ES-I3 (cell line): Measurements from ENCODE around the gene PCNT.
"Not testable (repeated sequence)": the region's sequence is repeated elsewhere in the genome, so short reads cannot be mapped to it uniquely, and the experiment has no call there.

Source experiments
- H3K36me3 ChIP-seq: 2 replicates; pipeline ENCODE4 v1.6.1; 2013; ENCODE audit warnings: mild to moderate bottlenecking, low read length, control low read depth, moderate library complexity; ENCODE audit not compliant: insufficient read depth
- H3K4me1 ChIP-seq: 2 replicates; pipeline ENCODE4 v1.6.1; 2013; ENCODE audit warnings: mild to moderate bottlenecking, control low read depth, low read length; ENCODE audit not compliant: insufficient read depth
- H3K9ac ChIP-seq: 2 replicates; pipeline ENCODE4 v1.6.1; 2013; ENCODE audit warnings: low read depth, mild to moderate bottlenecking, low read length, moderate library complexity
- H3K9me3 ChIP-seq: 2 replicates; pipeline ENCODE4 v1.6.1; 2013; ENCODE audit warnings: mild to moderate bottlenecking, low read length, moderate library complexity; ENCODE audit not compliant: control insufficient read depth, insufficient read depth

PCNT gene

GRCh38 chr21:46425041-46425440, 101.1 kb downstream of the PCNT start:
- Histone ChIP-seq H3K4me1 (peaks cover 4% of the 10 kb centered on the region; the same call in 1 of the 2 replicates), H3K9ac (no peak overlapping the region), H3K36me3 (no peaks in the 10 kb centered on the region), H3K9me3 (no peaks in the 10 kb centered on the region)

DNA sequence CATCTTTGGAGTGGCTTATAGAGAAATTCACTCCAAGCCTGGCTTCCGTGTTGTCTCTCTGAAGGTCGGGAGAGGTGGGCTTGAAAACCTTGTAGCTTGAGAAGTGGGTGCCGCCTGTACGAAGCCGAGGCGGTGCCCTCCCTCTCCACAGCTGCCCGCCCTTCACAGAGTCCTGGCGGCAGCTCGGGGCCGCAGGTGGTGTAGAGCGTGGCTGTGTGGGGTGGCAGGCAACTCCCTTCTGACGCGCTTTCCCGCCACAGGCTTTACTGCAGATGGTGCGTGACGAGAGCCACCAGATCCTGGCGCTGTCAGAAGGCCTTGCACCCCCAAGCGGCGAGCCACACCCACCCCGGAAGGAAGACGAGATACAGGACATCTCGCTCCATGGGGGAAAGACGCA, 101.6 kb downstream of the PCNT start:
- H3K36me3 ChIP-seq: no peaks in the 10 kb centered on the region

GRCh38 chr21:46426313-46427046, 102.5 kb downstream of the PCNT start:
- Histone ChIP-seq H3K9me3 (no peaks in the 10 kb centered on the region), H3K4me1 (peaks cover 4% of the 10 kb centered on the region; the same call in 1 of the 2 replicates), H3K9ac (no peak overlapping the region), H3K36me3 (no peaks in the 10 kb centered on the region)

More for the DNA sequence above, 101.6 kb downstream of the PCNT start:
- Histone ChIP-seq H3K4me1 (peaks cover 4% of the 10 kb centered on the region; the same call in 1 of the 2 replicates), H3K9ac (no peak overlapping the region), H3K9me3 (no peaks in the 10 kb centered on the region)

- Histone ChIP-seq H3K9me3 (no peaks in the 10 kb centered on the region), H3K4me1 (peaks cover 4% of the 10 kb centered on the region; the same call in 1 of the 2 replicates), H3K9ac (no peak overlapping the region), H3K36me3 (no peaks in the 10 kb centered on the region)
Measured at GRCh38 chr21:46427516-46427915, 103.6 kb downstream of the PCNT start.

- Histone ChIP-seq H3K9me3 (no peaks in the 10 kb centered on the region), H3K36me3 (no peaks in the 10 kb centered on the region), H3K9ac (no peak overlapping the region), H3K4me1 (peaks cover 2% of the 10 kb centered on the region; the same call in 1 of the 2 replicates)
Measured at GRCh38 chr21:46428286-46428685, 104.3 kb downstream of the PCNT start.

DNA sequence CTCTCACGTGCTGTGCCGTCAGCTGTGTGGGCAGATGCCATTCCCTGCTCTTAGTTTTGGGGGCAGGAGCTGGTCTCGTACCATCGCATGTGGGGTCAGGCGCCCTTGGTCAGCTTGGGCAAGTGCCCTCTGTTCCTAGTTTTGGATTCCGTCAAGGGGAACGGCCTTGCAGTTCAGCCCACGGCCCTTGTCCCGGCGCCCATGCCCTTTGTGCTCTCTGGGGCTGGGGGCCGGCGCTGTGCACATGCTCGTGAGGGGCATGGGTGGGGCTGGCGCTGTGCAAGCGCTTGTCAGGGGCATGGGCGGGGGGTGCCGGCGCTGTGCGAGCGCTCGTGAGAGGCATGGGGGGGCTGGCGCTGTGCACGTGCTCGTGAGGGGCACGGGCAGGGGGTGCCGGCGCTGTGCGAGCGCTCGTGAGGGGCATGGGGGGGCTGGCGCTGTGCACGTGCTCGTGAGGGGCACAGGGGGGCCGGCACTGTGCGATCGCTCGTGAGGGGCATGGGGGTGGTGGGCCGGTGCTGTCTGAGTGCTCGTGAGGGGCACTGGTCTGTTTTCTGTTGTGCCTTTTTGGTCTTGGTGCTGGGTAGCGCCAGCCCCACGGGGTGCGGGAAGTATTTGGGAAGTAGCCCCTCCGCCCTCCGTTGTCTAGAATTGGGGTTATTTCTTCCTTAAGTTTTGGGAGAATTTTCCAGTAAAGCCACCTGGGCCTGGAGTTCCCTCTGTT, 105.2 kb downstream of the PCNT start:
- no peak overlapping the region for H3K9ac ChIP-seq
- H3K9me3 ChIP-seq: no peaks in the 10 kb centered on the region
- H3K36me3 ChIP-seq: no peaks in the 10 kb centered on the region
- H3K4me1 ChIP-seq: no peaks in the 10 kb centered on the region

- Histone ChIP-seq H3K9ac (no peak overlapping the region), H3K36me3 (no peaks in the 10 kb centered on the region), H3K9me3 (no peaks in the 10 kb centered on the region), H3K4me1 (no peaks in the 10 kb centered on the region)
Measured at GRCh38 chr21:46429754-46430681, 106.1 kb downstream of the PCNT start.

DNA sequence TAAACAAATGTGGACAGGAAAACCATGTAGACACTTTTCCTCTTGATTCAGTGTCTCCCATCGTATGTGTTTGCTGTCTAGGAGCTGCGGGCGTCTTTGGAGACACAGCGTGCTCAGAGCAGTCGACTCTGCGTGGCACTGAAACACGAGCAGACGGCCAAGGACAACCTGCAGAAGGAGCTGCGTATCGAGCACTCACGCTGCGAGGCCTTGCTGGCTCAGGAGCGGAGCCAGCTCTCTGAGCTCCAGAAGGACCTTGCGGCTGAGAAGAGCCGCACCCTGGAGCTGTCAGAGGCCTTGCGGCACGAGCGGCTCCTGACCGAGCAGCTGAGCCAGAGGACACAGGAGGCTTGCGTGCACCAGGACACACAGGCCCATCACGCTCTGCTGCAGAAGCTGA, 107.5 kb downstream of the PCNT start:
- no peaks in the 10 kb centered on the region for H3K9me3 ChIP-seq
- H3K9ac ChIP-seq: no peak overlapping the region
- H3K36me3 ChIP-seq: 0 out of 2 replicates have a peak, but pooled peaks cover 3% of the 10 kb centered on the region
- no peaks in the 10 kb centered on the region; the same call in 1 of the 2 replicates for H3K4me1 ChIP-seq

- Histone ChIP-seq H3K9me3 (no peaks in the 10 kb centered on the region), H3K36me3 (0 out of 2 replicates have a peak, but pooled peaks cover 3% of the 10 kb centered on the region), H3K4me1 (no peaks in the 10 kb centered on the region; the same call in 1 of the 2 replicates), H3K9ac (no peak overlapping the region)
Measured at GRCh38 chr21:46431884-46432488, 108.0 kb downstream of the PCNT start.

GRCh38 chr21:46433116-46433515, 109.2 kb downstream of the PCNT start:
- H3K9ac ChIP-seq, H3K36me3 ChIP-seq, H3K9me3 ChIP-seq, H3K4me1 ChIP-seq: not testable (repeated sequence)

- H3K36me3 ChIP-seq: peaks cover 14% of the 10 kb centered on the region; the same call in 1 of the 2 replicates
Measured at GRCh38 chr21:46434322-46434958, 110.5 kb downstream of the PCNT start.

GRCh38 chr21:46435786-46436227, 111.9 kb downstream of the PCNT start:
- H3K36me3 ChIP-seq: peaks cover 24% of the 10 kb centered on the region

More at GRCh38 chr21:46434322-46434958, 110.5 kb downstream of the PCNT start:
- no peaks in the 10 kb centered on the region for H3K9me3 ChIP-seq
- no peak overlapping the region for H3K9ac ChIP-seq
- no peaks in the 10 kb centered on the region; the same call in 1 of the 2 replicates for H3K4me1 ChIP-seq

GRCh38 chr21:46436621-46437020, 112.7 kb downstream of the PCNT start:
- Histone ChIP-seq H3K4me1 (no peaks in the 10 kb centered on the region; the same call in 1 of the 2 replicates), H3K9ac (no peak overlapping the region), H3K9me3 (no peaks in the 10 kb centered on the region), H3K36me3 (peaks cover 24% of the 10 kb centered on the region)

More at GRCh38 chr21:46435786-46436227, 111.9 kb downstream of the PCNT start:
- no peaks in the 10 kb centered on the region; the same call in 1 of the 2 replicates for H3K4me1 ChIP-seq
- H3K9ac ChIP-seq: no peak overlapping the region
- H3K9me3 ChIP-seq: no peaks in the 10 kb centered on the region
